Fibroblast of lung (primary cell): ENCODE results near the gene MIEF1.

Source experiments
- CTCF ChIP-seq, 2 donors: IDR thresholded peaks in 1 of 2; conservative IDR thresholded peaks in 1 of 2; 1 replicate in 1 of 2; 2 replicates in 1 of 2; pipeline ENCODE4 v1.5.1; 2011 to 2012; ENCODE audit warnings: low read length in 2 of 2, control low read depth in 1 of 2, inconsistent platforms in 1 of 2, low read depth in 1 of 2, mild to moderate bottlenecking in 1 of 2
- EZH2 ChIP-seq: IDR thresholded peaks from 2 replicates; pipeline ENCODE4 v1.5.1; 2012; ENCODE audit warnings: low read length, control low read depth, mild to moderate bottlenecking; ENCODE audit errors: missing control alignments

- TF ChIP-seq CTCF (conservative IDR thresholded peaks at IDR 0.05 in 1 of 2, IDR thresholded peaks at IDR 0.05 in 1 of 2; ENCODE audit: low read depth in 1 of 2, low read length in 2 of 2) (no peak), EZH2 (no peak)
Observed at GRCh38 chr22:39565414-39565944, 63.4 kb downstream of the MIEF1 start.
